HG03280 (cell line): ENCODE results near the gene TTLL11.
"Not testable (repeated sequence)": the region's sequence is repeated elsewhere in the genome, so short reads cannot be mapped to it uniquely, and the experiment has no call there.

ENCODE experiments used
- ATAC-seq: cut with Tn5 transposase; IDR thresholded peaks from one replicate; pipeline ENCODE4 v1.9.1; 2021; ENCODE audit warnings: mild to moderate bottlenecking, moderate library complexity; ENCODE audit not compliant: unreplicated experiment

TTLL11 gene

GRCh38 chr9:121981118-121981883 lies 111.8 kb downstream of the TTLL11 start:
- no peak for ATAC-seq

GRCh38 chr9:121980665-121981064 lies 112.4 kb downstream of the TTLL11 start:
- ATAC-seq: not testable (repeated sequence)

- ATAC-seq: no peak
Measured at GRCh38 chr9:121979736-121980135, 113.4 kb downstream of the TTLL11 start.

DNA sequence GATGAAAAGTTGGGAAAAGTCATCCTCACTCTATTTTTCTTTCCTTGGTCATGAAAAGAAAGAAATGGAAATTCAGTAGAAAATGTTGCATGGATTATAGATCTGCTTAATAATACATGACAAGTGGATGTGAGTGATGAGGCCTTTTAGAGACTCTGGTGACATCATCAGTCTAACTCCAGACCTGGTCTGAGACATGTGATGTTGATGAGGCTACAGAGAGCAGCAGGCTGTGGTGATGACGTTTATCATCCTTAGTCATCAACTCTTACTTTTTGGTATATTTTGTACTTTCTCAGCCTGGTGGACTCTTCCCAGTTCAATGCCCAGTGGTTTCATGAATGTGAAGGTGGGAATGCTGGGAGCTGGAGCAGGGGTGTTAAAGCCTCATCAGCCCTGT lies 116.4 kb downstream of the TTLL11 start:
- ATAC-seq: no peak

DNA sequence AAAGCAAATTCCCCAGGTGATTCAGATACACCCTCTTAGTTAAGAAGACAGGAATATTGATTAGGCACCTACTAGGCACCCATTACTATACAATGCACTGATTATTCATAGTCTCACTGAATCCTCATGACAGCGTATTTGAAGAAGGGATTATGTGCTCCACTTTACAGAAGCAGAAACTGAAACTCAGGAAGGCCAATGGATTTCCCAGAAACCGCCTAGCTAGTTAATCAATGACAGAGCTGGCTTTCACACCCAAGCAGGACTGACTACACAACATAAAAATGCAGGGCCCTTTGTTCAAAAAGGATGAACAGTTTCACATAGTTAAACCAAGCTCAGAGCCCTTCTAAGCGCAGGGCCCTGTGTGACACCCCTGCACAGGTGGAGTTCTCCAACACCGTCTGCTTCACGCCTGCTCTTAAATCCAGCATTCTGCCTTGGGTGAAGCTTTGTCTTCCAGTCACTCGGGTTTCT lies 117.3 kb downstream of the TTLL11 start:
- no peak for ATAC-seq

GRCh38 chr9:121974421-121974820 lies 118.7 kb downstream of the TTLL11 start:
- ATAC-seq: no peak

GRCh38 chr9:121972501-121972981 lies 120.6 kb downstream of the TTLL11 start:
- ATAC-seq: no peak

DNA sequence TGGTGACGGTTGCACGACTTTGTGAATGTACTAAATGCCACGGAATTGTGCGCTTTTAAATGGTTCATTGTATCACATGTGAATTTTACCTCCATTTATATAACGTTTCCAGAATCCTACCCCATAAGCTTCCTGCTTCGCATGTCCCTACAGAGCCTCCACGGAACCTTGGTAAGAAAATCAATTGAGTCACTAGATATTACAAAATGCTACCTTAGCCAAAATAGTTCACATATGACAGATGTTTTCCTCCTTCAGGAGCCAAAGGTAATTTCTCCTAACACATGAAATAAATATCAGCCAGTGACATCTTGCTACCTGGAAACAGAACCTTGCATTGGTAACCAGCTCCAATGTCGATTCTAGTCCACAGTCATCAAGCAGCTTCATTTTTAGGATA lies 125.1 kb downstream of the TTLL11 start:
- no peak for ATAC-seq

GRCh38 chr9:121966706-121967105 lies 126.4 kb downstream of the TTLL11 start:
- no peak for ATAC-seq

- no peak for ATAC-seq
Measured at GRCh38 chr9:121963528-121963995, 129.5 kb downstream of the TTLL11 start.

GRCh38 chr9:121962421-121962820 lies 130.7 kb downstream of the TTLL11 start:
- ATAC-seq: no peak

DNA sequence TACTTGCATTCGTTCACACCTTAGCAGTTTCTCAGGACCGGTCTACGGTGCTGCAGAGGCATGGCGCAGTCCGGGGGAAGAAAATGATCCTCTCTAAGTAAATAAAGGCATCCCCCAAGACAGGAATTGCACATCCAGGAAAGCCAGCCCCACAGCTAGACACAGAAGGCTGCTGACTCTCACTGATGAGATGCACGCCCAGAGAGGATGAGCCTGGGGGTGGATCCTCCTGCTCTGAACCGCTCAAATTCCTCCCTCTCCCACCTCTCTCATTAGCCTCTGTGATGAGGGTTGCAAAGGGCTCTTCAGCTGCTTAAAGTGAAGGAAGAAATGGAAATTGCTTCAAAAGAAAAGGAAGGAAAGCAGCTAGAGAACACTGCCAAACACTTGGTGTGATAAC lies 132.4 kb downstream of the TTLL11 start:
- ATAC-seq: no peak

DNA sequence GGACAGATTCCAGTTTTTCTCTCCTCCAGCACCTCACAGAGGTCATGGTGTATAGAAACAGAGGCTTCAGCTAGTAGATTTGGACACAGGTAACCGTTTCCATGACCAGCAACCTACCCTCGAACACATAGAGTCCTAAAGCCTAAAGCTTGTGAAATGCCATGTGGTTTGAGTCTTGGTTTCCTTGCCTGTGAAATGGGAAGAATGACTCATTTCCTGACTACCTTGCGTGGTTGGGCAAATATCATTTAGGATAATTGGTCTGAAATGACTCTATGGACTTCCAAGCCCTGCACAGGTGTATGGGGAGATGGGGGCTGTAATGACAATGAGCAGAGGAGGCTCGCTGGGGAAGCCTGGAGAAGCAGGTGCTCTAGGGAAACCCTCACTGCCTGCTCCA lies 134.6 kb downstream of the TTLL11 start:
- ATAC-seq: no peak

GRCh38 chr9:121956808-121957207 lies 136.3 kb downstream of the TTLL11 start:
- no peak for ATAC-seq

- no peak for ATAC-seq
Measured at GRCh38 chr9:121955649-121956048, 137.5 kb downstream of the TTLL11 start.

- no peak for ATAC-seq
Measured at GRCh38 chr9:121954477-121955140, 138.5 kb downstream of the TTLL11 start.

DNA sequence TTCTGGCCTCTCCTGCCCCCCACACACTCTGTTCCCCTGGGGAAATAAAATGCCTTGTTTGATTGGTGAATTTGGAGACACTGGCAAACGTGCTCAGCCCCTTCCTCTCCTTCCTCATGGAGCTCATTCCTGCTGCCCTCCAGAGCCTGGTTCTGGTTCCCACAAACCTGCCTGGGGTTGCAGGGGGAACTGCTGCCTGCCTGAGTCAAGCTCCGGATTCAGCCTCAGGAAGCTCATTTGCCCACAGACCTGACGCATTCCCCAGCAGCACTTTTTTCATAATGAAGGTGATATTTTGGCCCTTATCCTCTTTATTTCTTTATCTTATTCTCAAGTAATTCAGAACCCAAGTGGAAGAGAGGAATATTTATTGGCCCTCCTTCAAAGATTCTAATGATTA lies 140.5 kb downstream of the TTLL11 start:
- no peak for ATAC-seq

DNA sequence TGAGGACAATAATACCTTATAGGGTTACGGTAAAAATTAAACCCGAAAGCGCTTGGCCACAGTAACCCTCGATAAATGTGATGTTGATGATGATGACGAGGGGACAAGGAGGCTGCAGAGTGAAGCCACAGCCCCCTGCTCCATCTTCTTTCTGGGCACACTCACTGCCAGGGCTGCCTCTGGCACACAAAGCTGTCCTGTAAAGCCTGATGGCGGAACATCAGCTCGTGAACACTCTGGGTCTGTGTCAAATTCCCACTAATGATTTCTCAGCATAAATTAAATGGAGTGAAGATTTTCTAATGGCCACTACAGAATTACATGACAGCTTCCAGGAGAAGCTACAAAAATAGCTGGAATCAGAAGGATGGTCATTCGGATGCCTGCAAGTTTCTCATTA lies 142.2 kb downstream of the TTLL11 start:
- no peak for ATAC-seq

DNA sequence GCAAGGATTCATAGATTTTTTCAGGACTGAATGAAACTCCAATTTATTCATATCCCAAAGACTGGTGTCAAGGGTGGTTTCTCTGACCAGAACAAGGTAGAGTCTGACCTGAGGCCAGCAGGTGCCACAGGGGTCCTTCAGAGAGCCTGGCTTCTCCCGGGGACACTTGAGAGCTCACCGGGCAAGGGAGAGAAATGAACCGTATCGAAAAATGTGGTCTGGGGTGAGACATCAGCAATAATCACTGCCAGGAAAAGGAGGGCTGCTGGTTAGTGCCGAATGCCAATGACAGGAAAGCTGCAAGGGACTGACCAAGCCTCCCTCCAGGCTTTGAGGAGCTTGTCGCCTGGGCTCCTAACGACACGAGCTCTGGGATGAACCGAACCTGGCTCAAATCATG lies 142.7 kb downstream of the TTLL11 start:
- ATAC-seq: no peak

DNA sequence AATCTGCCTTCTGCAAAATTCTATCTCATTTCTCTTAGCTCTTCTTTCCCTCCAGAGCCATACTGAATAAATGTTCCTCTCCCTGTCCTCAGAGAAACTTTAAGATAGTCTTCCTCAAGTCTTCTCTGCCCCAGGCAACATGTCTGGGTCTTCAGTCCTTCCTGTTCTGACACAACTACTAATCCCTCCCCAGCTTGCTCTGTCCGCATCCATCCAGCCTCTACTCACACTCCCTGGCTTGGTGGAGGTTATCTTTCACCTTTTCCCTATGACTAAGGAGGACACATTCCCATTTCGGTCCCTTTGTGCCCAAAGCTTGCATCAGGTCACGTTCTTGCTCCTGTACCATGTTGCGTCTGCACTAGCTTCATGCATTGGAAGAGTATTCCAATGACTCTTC lies 143.3 kb downstream of the TTLL11 start:
- ATAC-seq: no peak

DNA sequence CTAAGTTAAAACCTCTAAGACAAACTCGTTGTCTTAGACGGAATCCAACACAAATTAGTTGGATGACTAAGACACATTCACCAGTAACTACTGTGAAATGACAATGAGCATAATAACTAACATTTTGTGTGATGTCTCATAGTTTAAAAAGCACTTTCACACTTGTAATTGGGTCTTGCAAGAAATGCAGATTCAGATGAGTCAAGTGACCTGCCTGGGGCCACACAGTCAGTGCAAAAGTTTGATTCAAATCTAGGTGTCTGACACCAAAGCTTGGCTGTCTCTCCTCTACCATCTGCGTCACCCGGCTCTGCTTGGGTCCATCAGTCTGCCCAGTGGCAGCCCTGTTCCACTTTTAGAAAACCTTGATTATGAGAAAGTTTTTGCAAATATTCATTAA lies 143.7 kb downstream of the TTLL11 start:
- no peak for ATAC-seq

GRCh38 chr9:121947775-121948174 lies 145.3 kb downstream of the TTLL11 start:
- ATAC-seq: no peak
